Left lobe of liver (tissue), 1 donor: Measurements from ENCODE around the gene ASB7. TPM values are rescaled to one million over a fixed set of nuclear protein-coding genes. Genes with fewer than 3 reads are reported as not detected.

Experiments used
- total RNA-seq: library from RNA; stranded (reverse); gene quantifications from one replicate; pipeline ENCODE4 v1.2.1, GENCODE V29; 2021
- donor health status: DM: no; HTN: yes; CAD: no.

The ASB7 gene
- total RNA-seq, 1 donor from 2014 or later, result 7.3 TPM

Other genes starting within 250 kb of the ASB7 start
- gene CERS3, start 73.6 kb upstream of the ASB7 start, total RNA-seq, result not detected
- gene LINS1, start 405 bp upstream of the ASB7 start, total RNA-seq, result 4.2 TPM